HG02938 (cell line): ENCODE measurements around the gene AGBL1.
"Not testable (repeated sequence)": the region's sequence is repeated elsewhere in the genome, so short reads cannot be mapped to it uniquely, and the experiment has no call there.

Source experiments
- ATAC-seq: cut with Tn5 transposase; IDR thresholded peaks from one replicate; pipeline ENCODE4 v1.9.1; 2021; ENCODE audit warnings: mild to moderate bottlenecking, moderate library complexity; ENCODE audit not compliant: unreplicated experiment

AGBL1 gene

GRCh38 chr15:86082619-86083380 lies 3.1 kb downstream of the AGBL1 start:
- ATAC-seq: no peak

- no peak for ATAC-seq
Measured at GRCh38 chr15:86087808-86088207, 8.1 kb downstream of the AGBL1 start.

- no peak for ATAC-seq
Measured at GRCh38 chr15:86089422-86089821, 9.8 kb downstream of the AGBL1 start.

- no peak for ATAC-seq
Measured at GRCh38 chr15:86101818-86102217, 22.1 kb downstream of the AGBL1 start.

GRCh38 chr15:86103825-86104224 lies 24.2 kb downstream of the AGBL1 start:
- ATAC-seq: no peak

GRCh38 chr15:86106306-86106705 lies 26.6 kb downstream of the AGBL1 start:
- ATAC-seq: no peak

- no peak for ATAC-seq
Measured at GRCh38 chr15:86115145-86115801, 35.6 kb downstream of the AGBL1 start.

GRCh38 chr15:86121568-86122225 lies 42.0 kb downstream of the AGBL1 start:
- ATAC-seq: no peak

- ATAC-seq: not testable (repeated sequence)
Measured at GRCh38 chr15:86122691-86123391, 43.2 kb downstream of the AGBL1 start.

GRCh38 chr15:86125775-86126174 lies 46.1 kb downstream of the AGBL1 start:
- no peak for ATAC-seq

- no peak for ATAC-seq
Measured at GRCh38 chr15:86127547-86127946, 47.9 kb downstream of the AGBL1 start.

GRCh38 chr15:86135041-86135440 lies 55.4 kb downstream of the AGBL1 start:
- no peak for ATAC-seq

GRCh38 chr15:86136861-86137260 lies 57.2 kb downstream of the AGBL1 start:
- no peak for ATAC-seq

GRCh38 chr15:86138798-86139197 lies 59.1 kb downstream of the AGBL1 start:
- ATAC-seq: no peak

GRCh38 chr15:86139828-86140227 lies 60.2 kb downstream of the AGBL1 start:
- no peak for ATAC-seq

GRCh38 chr15:86154705-86155104 lies 75.0 kb downstream of the AGBL1 start:
- ATAC-seq: no peak

- ATAC-seq: no peak
Measured at GRCh38 chr15:86155551-86155950, 75.9 kb downstream of the AGBL1 start.

- ATAC-seq: no peak
Measured at GRCh38 chr15:86157606-86158293, 78.1 kb downstream of the AGBL1 start.

GRCh38 chr15:86159468-86159867 lies 79.8 kb downstream of the AGBL1 start:
- ATAC-seq: no peak

- ATAC-seq: no peak
Measured at GRCh38 chr15:86161250-86161649, 81.6 kb downstream of the AGBL1 start.

GRCh38 chr15:86162172-86162591 lies 82.5 kb downstream of the AGBL1 start:
- no peak for ATAC-seq
